Erythroblast (primary cell): ENCODE results near the gene ST6GALNAC3.
"Not testable (repeated sequence)": the region's sequence is repeated elsewhere in the genome, so short reads cannot be mapped to it uniquely, and the experiment has no call there.

Experiments used
- DNase-seq, 2 experiments: peaks; one replicate each; lab custom pipeline; 2025; lab: John Stamatoyannopoulos, UW
- GATA1 ChIP-seq: IDR thresholded peaks from 2 replicates; pipeline ENCODE4 v1.6.1; 2011; ENCODE audit warnings: low read depth, mild to moderate bottlenecking, control low read depth, low read length, moderate library complexity
- POLR2A ChIP-seq: IDR thresholded peaks from 2 replicates; pipeline ENCODE4 v1.6.1; 2011; ENCODE audit warnings: mild to moderate bottlenecking, low read length

Gene ST6GALNAC3

GRCh38 chr1:76084029-76084627 is 9.6 kb downstream of the ST6GALNAC3 start:
- no peak for DNase-seq
- TF ChIP-seq GATA1 (no peak), POLR2A (no peak)

DNA sequence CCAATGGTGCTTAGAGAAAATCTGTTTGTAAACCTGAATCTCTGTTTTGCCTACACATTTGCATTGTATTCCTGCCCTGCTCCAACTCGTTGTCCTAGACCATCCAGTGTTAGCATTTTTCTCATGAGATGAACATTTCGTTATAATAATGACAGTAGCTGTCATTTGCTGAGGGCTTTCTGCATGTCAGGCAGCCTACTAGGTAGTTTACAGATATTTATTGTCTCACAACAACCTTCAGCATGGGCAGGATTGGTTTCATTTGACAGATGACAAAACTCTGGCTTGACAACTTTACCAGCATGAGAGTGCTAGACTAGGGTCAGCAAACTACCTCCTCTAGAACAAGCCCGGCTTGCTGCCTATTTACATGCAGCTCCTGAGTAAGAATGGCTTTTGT is 10.1 kb downstream of the ST6GALNAC3 start:
- no peak for DNase-seq
- no peak for TF ChIP-seq POLR2A
- TF ChIP-seq GATA1 = no peak

DNA sequence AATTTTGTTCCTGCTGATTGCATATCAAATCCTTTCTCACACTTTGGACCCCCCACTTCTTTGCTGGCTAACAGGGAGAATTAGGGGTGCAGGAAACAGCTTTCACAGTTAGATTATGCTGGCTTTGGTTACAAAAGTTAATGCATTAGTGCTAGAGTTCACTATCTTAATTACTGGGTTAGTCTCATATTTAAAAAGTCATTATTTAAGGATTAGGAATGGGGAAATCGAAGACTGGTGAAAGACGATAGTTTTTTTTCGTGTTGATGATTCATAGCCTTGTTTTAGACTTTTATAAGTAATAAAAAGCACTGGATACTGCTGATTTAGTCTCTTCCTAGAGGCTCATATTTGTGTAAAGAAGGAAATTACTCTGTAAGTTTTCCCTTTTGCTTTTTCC is 11.6 kb downstream of the ST6GALNAC3 start:
- DNase-seq = no peak
- TF ChIP-seq GATA1 = no peak
- no peak for TF ChIP-seq POLR2A

GRCh38 chr1:76086597-76086996 is 12.1 kb downstream of the ST6GALNAC3 start:
- TF ChIP-seq GATA1 = no peak
- no peak for TF ChIP-seq POLR2A
- DNase-seq = no peak

DNA sequence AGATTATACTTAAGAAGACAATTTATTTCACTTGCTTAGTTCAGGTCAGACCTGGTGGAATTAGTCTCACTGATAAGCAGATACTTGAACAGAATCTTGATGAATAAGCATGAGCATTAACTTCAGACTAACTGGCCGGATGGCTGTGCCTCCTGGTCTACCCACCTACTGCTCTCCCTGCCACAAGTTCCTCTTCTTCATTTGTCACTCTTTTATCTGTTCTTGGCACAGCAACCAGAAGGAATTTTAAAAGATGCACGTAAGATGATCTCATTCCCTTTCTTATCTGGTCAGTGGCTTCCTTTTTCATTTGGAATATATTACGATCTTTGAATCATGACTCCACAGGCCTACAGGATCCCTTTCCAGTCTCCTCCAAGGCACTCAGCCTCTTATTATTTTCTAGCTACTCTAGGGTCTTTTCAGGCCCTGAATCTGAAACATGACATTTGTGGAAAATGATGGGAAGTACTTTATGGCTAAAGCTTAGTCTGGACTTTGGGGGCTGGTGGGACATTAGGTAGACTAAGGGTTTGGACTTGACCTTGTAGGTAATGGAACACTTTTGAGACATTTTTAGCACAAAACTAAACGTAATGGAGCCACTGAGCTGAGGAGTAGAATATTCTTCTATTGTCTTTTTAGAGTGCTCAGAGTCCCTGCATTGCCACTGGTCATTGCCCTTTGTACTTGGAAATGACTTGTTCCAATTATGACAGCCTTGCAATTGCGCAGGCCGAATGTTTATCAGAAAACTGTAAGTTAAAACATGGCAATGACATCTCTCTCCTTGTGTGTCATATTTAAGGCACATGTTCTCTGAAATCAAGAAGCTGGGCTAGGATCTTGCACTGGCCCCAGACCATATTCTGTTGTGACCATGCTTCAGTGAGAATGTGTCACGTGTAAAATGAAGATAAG is 16.0 kb downstream of the ST6GALNAC3 start:
- TF ChIP-seq POLR2A (no peak), GATA1 (no peak)

DNA sequence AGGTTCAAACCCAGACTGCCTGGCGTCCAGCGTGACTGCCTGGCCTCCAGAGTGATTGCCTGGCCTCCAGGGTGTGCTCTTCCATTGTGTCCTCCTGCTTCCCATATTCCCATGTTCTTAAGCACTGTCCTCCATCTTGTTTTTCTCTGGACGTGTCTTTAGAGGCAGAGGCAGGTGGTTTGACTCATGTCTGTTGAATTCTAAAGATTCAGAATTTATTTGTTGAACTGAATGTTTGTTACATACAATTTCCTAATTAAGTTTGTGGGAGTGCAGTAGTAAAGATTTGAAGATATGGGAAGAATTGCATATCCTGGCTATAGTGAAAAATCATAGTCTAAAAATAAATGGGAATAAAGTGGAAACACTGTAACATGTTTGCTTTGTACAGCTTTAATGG is 18.3 kb downstream of the ST6GALNAC3 start:
- TF ChIP-seq POLR2A (no peak), GATA1 (no peak)

More for the DNA sequence above, 16.0 kb downstream of the ST6GALNAC3 start:
- DNase-seq = peak in 1 of 2 experiments; percentile 2

GRCh38 chr1:76093522-76094312 is 19.2 kb downstream of the ST6GALNAC3 start:
- no peak for DNase-seq
- TF ChIP-seq GATA1 (no peak), POLR2A (no peak)

More for the DNA sequence above, 18.3 kb downstream of the ST6GALNAC3 start:
- no peak for DNase-seq

- no peak for TF ChIP-seq POLR2A
- TF ChIP-seq GATA1 = no peak
- no peak for DNase-seq
Observed at GRCh38 chr1:76095802-76096201, 21.3 kb downstream of the ST6GALNAC3 start.

- not testable (repeated sequence) for DNase-seq
Observed at GRCh38 chr1:76097064-76097463, 22.5 kb downstream of the ST6GALNAC3 start.

DNA sequence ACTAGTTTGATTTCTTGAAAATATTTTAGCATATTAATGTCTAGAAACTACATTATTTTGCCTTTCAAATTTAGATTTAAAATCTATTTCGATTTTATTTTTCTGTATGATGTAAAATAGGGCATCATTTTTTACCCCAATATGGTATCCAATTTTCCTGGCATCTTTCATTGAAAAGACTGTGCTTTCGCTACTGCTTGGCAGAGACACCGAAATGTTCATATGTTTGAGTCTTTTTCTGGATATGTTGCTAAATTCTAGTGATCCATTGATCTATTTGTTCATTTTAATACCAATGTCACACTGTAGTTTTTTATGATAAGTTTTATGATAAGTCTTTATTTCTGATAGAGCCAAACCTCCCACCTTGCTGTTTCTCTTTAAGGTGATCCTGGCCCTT is 24.3 kb downstream of the ST6GALNAC3 start:
- TF ChIP-seq POLR2A (no peak), GATA1 (no peak)

GRCh38 chr1:76101548-76101947 is 27.0 kb downstream of the ST6GALNAC3 start:
- TF ChIP-seq GATA1 (no peak), POLR2A (no peak)

More for the DNA sequence above, 24.3 kb downstream of the ST6GALNAC3 start:
- DNase-seq = no peak

DNA sequence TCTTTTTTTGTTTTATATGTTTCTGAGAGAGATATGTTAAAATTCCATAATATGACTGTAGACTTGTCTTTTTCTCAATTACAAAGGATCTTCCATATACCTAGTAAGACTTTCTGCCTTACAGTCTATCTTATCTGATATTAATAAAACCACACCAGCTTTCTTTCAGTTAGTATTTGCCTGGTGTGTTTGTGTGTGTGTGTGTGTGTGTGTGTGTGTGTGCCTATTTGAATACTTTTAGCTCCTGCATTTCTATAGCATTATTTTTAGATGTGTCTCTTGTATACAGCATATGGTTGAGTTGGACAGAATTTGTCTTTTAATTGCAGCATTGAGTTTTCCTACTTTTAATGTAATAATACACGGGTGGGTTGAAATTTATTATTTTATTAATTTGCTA is 27.5 kb downstream of the ST6GALNAC3 start:
- TF ChIP-seq GATA1 = no peak
- TF ChIP-seq POLR2A = no peak
- DNase-seq = no peak

More at GRCh38 chr1:76101548-76101947, 27.0 kb downstream of the ST6GALNAC3 start:
- no peak for DNase-seq

GRCh38 chr1:76103034-76103433 is 28.5 kb downstream of the ST6GALNAC3 start:
- TF ChIP-seq GATA1 (no peak), POLR2A (no peak)
- DNase-seq = no peak

GRCh38 chr1:76105372-76105771 is 30.8 kb downstream of the ST6GALNAC3 start:
- no peak for TF ChIP-seq POLR2A
- TF ChIP-seq GATA1 = no peak
- DNase-seq = no peak
